ENCODE results near the gene ZNF766. TPM values are rescaled to one million over a fixed set of nuclear protein-coding genes. Genes with fewer than 3 reads are reported as not detected.

ZNF766 gene
- total RNA-seq (2014; rRNA removed; shearing (Covaris generic)) = 13.3 and 27.5 TPM in 2 replicates
- polyA plus RNA-seq (2015; cell fraction: cytosol; rRNA removed) = 7.1 and 8.8 TPM in 2 replicates
- 4.9 and 8.0 TPM in 2 replicates for polyA plus RNA-seq (2015; cell fraction: nucleus; rRNA removed)

DNA sequence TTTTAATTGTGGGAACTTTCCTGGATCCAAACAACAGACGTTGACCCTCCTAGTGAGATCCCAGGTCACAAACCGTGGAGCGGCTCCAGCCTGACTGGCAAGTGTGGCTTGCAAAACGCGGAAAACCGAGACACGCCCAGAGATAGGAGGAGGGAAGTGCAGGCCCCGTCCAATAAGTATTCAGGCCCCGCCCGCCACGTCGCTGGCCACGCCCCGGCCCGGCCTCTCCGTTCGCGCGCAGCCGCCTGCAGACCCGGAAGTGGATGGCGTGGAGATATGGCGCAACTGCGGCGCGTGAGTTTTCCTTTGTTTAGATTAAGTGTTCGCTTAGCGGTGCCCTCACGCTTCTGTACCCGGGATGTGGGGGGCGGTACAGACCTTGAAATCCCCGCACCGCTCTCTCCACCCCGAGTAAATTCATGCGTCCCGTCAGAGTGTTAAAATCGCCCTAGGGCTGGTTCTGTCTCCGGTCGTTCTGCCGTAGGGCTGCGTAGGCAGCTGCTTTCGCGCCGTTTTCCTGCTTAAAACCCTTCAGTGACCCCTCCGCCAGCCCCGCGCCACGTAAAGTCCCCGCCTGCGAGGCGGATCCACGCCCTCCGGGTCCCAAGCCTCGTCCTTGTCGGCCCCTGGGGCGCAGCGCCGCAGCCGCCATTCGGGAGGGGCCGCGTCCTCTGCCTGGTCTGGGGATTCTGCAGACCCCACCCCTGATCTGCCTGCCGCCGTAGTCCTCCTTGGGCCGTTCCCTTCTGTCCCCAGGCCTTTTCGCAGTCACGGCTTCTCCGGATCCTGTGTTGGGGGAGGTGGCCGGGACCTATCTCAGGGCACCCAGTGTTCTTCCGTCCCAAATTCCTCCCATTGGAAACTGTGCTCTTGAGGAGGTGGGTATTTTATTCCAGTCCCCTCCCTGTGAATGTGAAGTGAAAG, at the start of gene ZNF766:
Gene ZNF766 (plus strand): TSS at position 250 of the 924 bp plus-strand sequence. CDS start 27 bp downstream, at position 277.
- in situ Hi-C loops (cut with HindIII; ENCODE audit: low pct_unique_long_range_greater_than_20kb, low sequenced_read_pairs) = no loop called here

DNA sequence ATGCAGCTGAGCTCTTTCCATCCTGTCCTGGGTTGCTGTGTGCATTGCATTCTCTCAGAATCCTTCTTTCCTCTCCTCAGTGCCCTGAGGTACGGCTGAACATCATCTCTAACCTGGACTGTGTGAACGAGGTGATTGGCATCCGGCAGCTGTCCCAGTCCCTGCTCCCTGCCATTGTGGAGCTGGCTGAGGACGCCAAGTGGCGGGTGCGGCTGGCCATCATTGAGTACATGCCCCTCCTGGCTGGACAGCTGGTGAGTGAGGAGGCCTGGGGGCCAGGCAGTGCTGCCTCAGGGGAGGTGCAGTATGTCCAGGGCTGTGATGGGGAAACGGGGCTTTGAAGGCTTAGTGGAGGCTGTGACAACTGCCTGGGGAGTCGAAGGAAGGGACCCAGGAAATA, 49.8 kb upstream of the ZNF766 start:
- DNase-seq (ENCODE audit: low read depth, low spot score) = no peak
- in situ Hi-C loops (cut with HindIII; ENCODE audit: low pct_unique_long_range_greater_than_20kb, low sequenced_read_pairs) = no loop called here

More for the DNA sequence above, at the start of gene ZNF766:
- peak; percentile 91 for DNase-seq (ENCODE audit: low read depth, low spot score)

DNA sequence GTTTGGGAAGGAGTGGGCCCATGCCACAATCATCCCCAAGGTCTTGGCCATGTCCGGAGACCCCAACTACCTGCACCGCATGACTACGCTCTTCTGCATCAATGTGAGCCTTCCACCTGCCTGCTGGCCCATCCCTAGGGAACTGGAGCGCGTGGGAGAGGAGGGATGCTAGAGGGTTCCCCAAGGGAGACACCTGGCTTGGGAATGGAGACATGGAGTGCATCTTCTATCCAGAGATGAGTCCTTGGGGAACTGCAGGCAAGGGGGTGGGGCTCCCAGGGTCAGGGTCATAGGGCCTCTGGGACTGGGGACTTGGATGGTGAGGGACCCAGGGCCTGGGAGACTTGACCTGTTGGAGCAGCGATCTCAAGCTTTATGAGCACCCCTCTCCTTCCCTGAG, 48.4 kb upstream of the ZNF766 start:
- in situ Hi-C loops (cut with HindIII; ENCODE audit: low pct_unique_long_range_greater_than_20kb, low sequenced_read_pairs) = no loop called here

DNA sequence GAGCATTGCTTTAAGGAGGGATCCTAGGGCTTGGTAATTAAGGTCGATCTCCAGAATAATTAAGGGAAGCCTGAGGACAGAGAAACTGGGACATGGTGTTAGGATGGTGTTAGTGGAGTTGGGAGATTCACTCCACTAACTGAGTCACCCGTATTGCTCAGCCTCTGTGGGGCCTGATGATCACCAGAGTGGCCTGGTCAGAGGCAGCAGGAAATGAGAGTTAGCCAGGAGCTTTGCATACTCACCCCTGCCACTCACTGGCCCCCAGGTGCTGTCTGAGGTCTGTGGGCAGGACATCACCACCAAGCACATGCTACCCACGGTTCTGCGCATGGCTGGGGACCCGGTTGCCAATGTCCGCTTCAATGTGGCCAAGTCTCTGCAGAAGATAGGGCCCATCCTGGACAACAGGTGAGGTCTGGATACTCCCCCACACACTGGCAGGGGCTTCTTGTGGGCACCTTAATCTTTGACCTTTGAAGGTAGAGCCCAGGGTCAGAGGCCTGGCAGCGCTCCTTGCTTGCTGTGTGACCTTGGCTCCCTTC, 47.5 kb upstream of the ZNF766 start:
- DNase-seq (ENCODE audit: low read depth, low spot score) = no peak

More for the DNA sequence above, 48.4 kb upstream of the ZNF766 start:
- DNase-seq (ENCODE audit: low read depth, low spot score) = no peak

DNA sequence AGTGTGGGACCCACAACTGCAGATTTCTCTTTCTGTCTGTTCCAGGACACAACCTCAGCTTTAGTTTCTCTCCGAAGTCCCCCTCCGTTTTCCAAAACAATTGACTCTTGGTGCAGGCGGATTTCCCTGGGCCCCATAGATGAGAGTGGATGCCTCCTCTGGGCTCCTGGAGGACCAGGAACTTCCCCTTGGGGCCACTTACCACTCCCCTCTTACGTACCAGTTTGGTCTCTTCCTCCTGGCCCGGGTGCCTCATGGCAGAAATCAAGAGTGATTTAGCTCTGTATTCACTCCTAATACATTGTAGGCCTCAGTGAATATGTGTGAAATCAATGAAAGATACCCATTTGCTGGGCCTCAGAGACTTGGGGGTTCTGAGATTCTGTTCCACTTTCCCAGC, 45.2 kb upstream of the ZNF766 start:
- in situ Hi-C loops (cut with HindIII; ENCODE audit: low pct_unique_long_range_greater_than_20kb, low sequenced_read_pairs) = no loop called here

More for the DNA sequence above, 47.5 kb upstream of the ZNF766 start:
- in situ Hi-C loops (cut with HindIII; ENCODE audit: low pct_unique_long_range_greater_than_20kb, low sequenced_read_pairs) = no loop called here

DNA sequence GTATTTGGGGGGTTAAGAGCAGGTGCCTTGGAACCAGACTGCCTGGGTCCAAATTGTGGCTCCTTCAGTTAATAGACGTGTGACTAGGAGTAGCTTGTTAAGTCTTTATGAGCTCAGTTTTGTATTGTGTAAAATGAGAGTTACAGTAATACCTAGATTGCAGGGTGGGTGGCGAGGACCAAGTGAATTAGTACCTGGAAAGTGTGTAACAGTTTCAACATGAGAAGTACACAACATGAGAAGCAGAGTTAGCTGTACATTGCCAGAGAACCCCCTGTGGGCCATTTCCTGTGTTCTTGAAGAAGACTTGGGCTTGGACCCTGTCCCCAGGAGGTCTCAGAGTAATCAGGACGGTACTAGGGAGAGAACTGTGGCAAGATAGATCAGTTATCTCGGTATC, 42.7 kb upstream of the ZNF766 start:
- in situ Hi-C loops (cut with HindIII; ENCODE audit: low pct_unique_long_range_greater_than_20kb, low sequenced_read_pairs) = no loop called here
- DNase-seq (ENCODE audit: low read depth, low spot score) = no peak

More for the DNA sequence above, 45.2 kb upstream of the ZNF766 start:
- no peak for DNase-seq (ENCODE audit: low read depth, low spot score)

DNA sequence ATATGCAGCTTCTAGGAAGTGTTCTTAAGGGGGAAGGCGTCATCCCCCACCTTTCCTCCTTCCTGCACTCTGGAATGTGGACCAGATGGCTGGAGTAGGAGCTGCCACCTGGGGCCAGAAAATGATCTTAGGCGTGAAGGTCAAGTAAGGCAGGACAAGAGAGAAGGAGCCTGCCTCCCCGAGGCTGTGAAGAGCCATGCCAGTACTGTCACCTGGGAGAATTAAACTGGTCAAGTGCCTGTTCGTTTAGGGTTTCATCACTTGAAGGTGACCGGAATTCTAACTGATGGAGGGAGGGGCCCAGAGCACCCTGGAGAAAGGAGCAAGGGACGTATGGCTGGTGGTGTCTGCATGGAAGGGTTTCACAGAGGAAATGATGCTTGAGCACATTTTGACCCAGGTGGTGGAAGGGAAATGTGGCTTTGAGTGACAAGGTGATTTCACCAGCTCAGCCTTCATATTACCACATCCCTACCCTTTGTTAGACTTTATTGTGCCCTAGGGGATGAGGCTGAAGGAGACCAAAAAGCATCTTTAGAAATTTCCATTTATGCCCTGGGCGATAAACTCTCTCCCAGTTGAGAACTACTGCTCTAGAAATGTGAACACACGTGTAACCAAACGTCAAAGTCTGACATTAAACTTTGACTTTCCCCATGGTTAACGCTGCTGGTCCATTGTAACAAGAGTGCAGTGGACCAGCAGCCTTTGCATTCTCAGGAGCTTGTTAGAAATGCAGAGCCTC, 42.0 kb upstream of the ZNF766 start:
- in situ Hi-C loops (cut with HindIII; ENCODE audit: low pct_unique_long_range_greater_than_20kb, low sequenced_read_pairs) = no loop called here
- DNase-seq (ENCODE audit: low read depth, low spot score) = no peak

DNA sequence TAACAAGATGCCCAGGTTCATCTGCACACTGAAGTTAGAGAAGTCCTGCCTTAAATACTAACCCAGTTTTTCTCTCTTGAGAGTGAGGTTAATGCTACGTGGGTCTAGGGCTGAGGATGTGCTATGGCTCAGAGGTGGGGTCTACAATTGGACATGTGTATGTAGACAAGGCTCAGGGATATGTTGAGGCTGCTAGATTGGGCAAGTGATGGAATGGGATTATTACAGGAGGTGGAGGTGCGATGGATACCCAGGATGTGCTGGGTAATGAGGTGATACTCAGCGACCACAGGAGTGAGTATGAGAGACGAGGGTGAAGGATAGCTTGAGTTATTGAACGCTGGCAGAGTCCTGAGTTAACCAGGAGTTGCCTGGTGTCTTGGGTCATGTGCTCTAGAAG, 41.4 kb upstream of the ZNF766 start:
- in situ Hi-C loops (cut with HindIII; ENCODE audit: low pct_unique_long_range_greater_than_20kb, low sequenced_read_pairs) = no loop called here
- DNase-seq (ENCODE audit: low read depth, low spot score) = no peak

DNA sequence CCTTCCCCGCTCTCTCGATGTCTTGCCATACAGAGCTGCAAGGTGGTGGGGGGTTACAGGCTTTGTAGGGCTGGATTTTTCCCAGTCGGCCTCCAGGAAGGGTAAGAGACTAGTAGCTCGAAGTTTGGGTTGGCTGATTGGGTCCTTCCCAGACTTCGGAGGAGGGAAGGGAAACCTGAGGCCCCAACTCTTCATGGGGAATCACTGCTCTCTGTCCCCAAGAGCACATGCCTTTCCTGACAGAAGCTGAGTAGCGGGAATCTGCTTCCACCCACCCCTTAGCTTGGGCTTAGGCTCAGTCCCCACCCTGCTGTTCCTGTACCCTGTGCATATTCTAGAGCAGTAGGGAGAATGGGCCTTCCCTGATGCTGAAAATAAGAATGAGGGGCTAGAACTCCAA, 39.9 kb upstream of the ZNF766 start:
- DNase-seq (ENCODE audit: low read depth, low spot score) = no peak
- in situ Hi-C loops (cut with HindIII; ENCODE audit: low pct_unique_long_range_greater_than_20kb, low sequenced_read_pairs) = no loop called here

DNA sequence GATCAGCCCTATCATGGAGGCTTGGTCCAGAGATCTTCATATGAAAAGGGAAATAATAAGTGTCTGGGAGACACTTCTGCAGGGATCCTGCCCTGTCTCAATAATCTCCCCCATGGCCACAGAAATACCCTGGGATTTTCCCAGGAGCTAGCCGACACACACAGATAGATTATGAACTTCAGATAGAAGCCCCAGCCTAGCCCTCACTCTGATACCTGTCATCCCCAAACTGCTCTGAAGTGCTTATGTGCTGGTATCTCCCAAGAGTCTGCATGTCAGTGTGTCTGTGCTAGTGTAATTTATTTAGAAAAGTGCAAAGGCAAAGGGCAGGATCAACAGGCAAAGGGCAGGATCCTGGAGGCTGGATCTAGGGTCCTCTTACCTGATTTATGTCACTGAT, 38.7 kb upstream of the ZNF766 start:
- in situ Hi-C loops (cut with HindIII; ENCODE audit: low pct_unique_long_range_greater_than_20kb, low sequenced_read_pairs) = no loop called here
- no peak for DNase-seq (ENCODE audit: low read depth, low spot score)

DNA sequence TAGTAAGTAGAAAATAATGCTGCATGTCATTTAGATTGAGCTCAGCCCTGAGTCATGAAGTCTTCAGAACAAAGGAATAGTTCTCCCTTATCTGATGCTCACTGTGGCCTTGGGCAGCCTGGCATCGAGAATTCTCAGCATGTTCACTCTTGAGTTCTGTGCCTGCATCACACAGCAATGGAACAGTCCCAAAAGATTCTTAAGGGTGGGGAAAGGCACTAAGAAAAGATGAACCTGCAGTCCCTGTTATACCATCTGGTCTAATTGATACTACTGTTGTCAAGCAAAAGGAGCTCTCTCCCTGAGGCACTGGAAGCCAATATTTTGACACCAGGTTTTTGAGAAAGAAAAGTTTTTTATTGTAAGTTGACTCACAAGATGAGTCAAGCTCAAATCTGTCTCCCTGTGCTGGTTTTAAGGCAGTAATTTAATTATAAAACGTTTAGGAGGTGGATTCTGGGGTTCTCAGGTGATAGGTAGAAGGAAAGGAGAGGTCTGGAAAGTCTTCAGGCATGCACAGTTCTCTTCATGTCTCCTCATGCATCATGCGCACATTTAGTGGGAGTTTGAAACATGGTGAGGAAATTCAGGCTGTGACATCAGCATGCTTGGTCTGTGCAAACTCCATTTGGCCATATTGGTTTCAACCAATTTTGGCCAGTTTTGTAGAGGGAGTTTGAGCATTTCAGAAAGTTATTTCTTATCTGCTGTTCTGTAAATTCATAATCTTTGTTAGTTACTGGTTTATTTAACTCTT, 38.1 kb upstream of the ZNF766 start:
- in situ Hi-C loops (cut with HindIII; ENCODE audit: low pct_unique_long_range_greater_than_20kb, low sequenced_read_pairs) = no loop called here
- no peak for DNase-seq (ENCODE audit: low read depth, low spot score)

DNA sequence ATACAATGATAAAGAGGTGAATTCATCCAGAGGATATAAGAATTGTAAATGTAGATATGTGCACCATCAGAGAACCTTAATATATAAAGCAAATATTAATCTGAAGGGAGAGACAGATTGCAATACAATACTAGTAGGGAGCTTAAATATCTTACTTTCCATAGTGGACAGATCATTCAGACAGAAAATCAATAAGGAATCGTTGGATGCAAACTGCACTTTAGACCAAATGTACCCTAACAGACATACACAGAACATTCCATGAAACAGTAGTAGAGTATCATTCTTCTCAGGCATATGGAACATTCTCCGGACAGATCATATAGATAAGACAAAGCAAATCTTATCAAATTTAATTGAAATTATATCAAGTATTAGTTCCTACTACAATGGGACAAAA, 35.0 kb upstream of the ZNF766 start:
- in situ Hi-C loops (cut with HindIII; ENCODE audit: low pct_unique_long_range_greater_than_20kb, low sequenced_read_pairs) = no loop called here
- DNase-seq (ENCODE audit: low read depth, low spot score) = no peak

DNA sequence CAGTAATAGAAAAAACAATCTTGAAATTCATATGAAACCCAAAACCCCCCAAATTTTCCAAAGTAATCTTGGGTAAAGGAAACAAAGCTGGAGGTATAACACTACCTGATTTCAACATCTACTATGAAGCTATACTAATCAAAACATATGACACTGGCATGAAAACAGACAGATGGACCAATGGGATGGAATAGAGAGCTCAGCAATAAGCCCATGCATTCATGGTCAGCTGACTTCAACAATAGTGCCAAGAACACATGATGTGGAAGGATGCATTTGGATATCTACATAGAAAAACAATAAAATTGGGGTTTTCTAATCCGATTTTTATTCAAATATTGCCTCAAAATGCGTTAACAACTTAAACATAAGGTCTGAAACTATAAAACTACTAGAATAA, 32.2 kb upstream of the ZNF766 start:
- DNase-seq (ENCODE audit: low read depth, low spot score) = no peak
- in situ Hi-C loops (cut with HindIII; ENCODE audit: low pct_unique_long_range_greater_than_20kb, low sequenced_read_pairs) = no loop called here

DNA sequence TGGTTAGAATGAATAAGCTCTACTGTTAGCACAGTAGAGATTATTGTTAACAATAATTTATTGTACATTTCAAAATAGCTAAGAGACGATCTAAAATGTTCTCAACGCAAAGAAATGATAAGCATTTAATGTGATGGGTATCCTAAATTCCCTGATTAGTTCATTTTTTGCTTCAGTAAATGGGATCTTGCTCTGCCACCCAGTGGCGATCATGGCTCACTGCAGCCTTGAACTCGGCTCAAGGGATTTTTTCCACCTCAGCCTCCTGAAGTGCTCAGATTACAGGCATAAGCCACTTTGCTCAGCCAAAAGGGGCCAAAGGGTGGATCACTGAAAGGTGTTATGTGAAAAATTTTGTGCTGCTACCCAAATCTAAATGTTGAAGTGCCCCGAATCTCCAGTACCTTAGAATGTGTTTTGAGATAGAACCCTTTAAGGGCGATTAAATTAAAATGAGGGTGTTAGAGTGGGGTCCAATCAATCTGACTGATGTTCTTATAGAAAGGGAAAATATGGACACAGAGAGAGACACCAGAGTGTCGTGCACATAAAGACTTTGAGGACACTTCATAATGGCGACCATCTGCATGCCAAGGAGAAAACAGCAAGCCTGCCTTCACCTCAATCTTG, 31.5 kb upstream of the ZNF766 start:
- in situ Hi-C loops (cut with HindIII; ENCODE audit: low pct_unique_long_range_greater_than_20kb, low sequenced_read_pairs) = no loop called here
- peak; percentile 62 for DNase-seq (ENCODE audit: low read depth, low spot score)

DNA sequence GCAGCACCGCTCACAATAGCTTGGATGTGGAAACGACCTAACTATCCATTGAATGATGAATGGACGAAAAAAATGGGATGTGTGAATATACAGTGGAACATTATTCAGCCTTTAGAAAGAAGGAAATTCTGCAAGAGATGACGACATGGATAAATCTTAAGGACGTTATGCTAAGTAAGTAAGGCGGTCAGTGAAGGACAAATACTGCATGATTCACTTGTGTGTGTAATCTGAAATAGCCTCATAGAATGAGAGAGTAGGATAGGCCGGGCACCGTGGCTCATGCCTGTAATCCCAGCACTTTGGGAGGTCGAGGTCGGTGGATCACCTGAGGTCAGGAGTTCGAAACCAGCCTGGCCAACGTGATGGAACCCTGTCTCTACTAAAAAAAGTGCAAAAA, 25.4 kb upstream of the ZNF766 start:
- in situ Hi-C loops (cut with HindIII; ENCODE audit: low pct_unique_long_range_greater_than_20kb, low sequenced_read_pairs) = no loop called here

DNA sequence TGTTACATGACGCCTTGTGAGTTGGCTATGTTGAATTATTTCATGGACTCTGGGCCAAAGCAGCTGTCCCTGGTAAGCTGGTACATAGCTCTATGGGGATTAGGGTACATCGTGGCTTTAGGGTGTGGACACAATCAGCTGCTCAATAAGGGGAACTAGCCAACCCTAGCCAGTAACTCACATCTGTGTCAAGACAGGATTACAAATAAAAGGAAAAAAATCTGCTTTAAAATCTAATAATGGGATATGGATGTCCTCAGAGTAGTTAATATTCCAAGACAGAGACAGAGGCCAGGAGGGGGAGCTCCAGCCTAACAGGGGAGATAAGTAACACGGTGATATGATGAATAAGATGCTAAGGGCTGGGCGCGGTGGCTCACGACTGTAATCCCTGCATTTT, 21.1 kb upstream of the ZNF766 start:
- peak; percentile 34 for DNase-seq (ENCODE audit: low read depth, low spot score)
- in situ Hi-C loops (cut with HindIII; ENCODE audit: low pct_unique_long_range_greater_than_20kb, low sequenced_read_pairs) = no loop called here

More for the DNA sequence above, 25.4 kb upstream of the ZNF766 start:
- DNase-seq (ENCODE audit: low read depth, low spot score) = no peak

DNA sequence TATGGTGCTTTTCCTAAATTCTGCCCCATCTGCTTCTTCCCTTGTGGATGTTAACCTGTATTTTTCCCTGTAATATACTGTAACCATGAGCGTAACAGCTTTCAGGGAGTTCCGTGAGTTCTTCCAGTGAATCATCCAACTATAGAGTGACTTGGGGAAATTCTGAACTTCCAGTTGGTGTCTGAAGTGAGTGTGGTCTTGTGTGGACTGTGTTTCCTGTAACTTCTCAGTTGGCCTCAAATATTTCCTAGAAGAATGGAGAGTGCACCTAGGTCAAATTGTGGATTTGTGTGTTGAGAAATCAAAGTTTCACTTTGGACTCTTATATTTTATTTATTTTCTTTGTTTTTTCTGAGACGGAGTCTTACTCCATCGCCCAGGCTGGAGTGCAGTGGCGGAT, 11.0 kb upstream of the ZNF766 start:
- in situ Hi-C loops (cut with HindIII; ENCODE audit: low pct_unique_long_range_greater_than_20kb, low sequenced_read_pairs) = no loop called here
- no peak for DNase-seq (ENCODE audit: low read depth, low spot score)

Measured in SK-MEL-5 (cell line).